Keratinocyte (primary cell): ENCODE measurements around the gene KCNG2. TPM values are rescaled to one million over a fixed set of nuclear protein-coding genes. Genes with fewer than 3 reads are reported as not detected.

Source experiments
- DNase-seq: peaks from one replicate; pipeline ENCODE4 v3.0.0-alpha.2; 2011; ENCODE audit warnings: low read depth, missing footprints, low spot score
- FAIRE-seq: peaks from 2 replicates; lab custom pipeline; 2011; peaks lifted over from hg19 to GRCh38; lab: Jason Lieb, UNC
- H2AFZ ChIP-seq: 2 replicates; pipeline ENCODE4 v1.6.0; 2012; ENCODE audit warnings: low read length, control low read depth, inconsistent platforms; ENCODE audit not compliant: control insufficient read depth
- H3K27ac ChIP-seq: 2 replicates; pipeline ENCODE4 v1.5.1; 2011; ENCODE audit warnings: low read length; ENCODE audit not compliant: control insufficient read depth, insufficient read depth
- H3K27me3 ChIP-seq: 3 replicates; pipeline ENCODE4 v1.6.0; 2011; ENCODE audit warnings: low read length; ENCODE audit not compliant: control insufficient read depth, insufficient read depth; ENCODE audit errors: extremely low read depth
- H3K36me3 ChIP-seq, 2 experiments: 2 replicates in 1 of 2; 3 replicates in 1 of 2; pipeline ENCODE4 v1.5.1; 2011; ENCODE audit warnings: low read length in 2 of 2, mild to moderate bottlenecking in 1 of 2; ENCODE audit not compliant: control insufficient read depth in 2 of 2, insufficient read depth in 2 of 2; ENCODE audit errors: extremely low read depth in 1 of 2
- H3K4me1 ChIP-seq: 3 replicates; pipeline ENCODE4 v1.5.1; 2011; ENCODE audit warnings: low read length; ENCODE audit not compliant: control insufficient read depth, insufficient read depth; ENCODE audit errors: extremely low read depth
- H3K4me2 ChIP-seq: 3 replicates; pipeline ENCODE4 v1.6.0; 2011; ENCODE audit warnings: low read depth, low read length; ENCODE audit not compliant: control insufficient read depth, insufficient read depth; ENCODE audit errors: extremely low read depth
- H3K4me3 ChIP-seq, 3 experiments: fragments of 200-600 bp in 1 of 3; sonication (generic) in 1 of 3; 2 replicates in 2 of 3; 3 replicates in 1 of 3; pipeline ENCODE4 v1.5.1; 2011 to 2016; ENCODE audit warnings: low read length in 3 of 3, mild to moderate bottlenecking in 3 of 3, control low read depth in 2 of 3, inconsistent platforms in 1 of 3, low read depth in 1 of 3, mixed read lengths in 1 of 3, mixed run types in 1 of 3, moderate library complexity in 1 of 3; ENCODE audit not compliant: control insufficient read depth in 2 of 3, insufficient read depth in 2 of 3; ENCODE audit errors: extremely low read depth in 1 of 3
- H3K79me2 ChIP-seq: 2 replicates; pipeline ENCODE4 v1.6.0; 2012; ENCODE audit warnings: low read length; ENCODE audit not compliant: control insufficient read depth, insufficient read depth
- H3K9ac ChIP-seq: 3 replicates; pipeline ENCODE4 v1.6.0; 2011; ENCODE audit warnings: low read length; ENCODE audit not compliant: control insufficient read depth, insufficient read depth; ENCODE audit errors: extremely low read depth
- H3K9me1 ChIP-seq: 3 replicates; pipeline ENCODE4 v1.6.0; 2011; ENCODE audit warnings: low read length; ENCODE audit not compliant: control insufficient read depth, insufficient read depth; ENCODE audit errors: extremely low read depth
- H3K9me3 ChIP-seq: 2 replicates; pipeline ENCODE4 v1.5.1; 2012; ENCODE audit warnings: low read depth, low read length; ENCODE audit not compliant: control insufficient read depth
- H4K20me1 ChIP-seq: 3 replicates; pipeline ENCODE4 v1.6.0; 2011; ENCODE audit warnings: low read length; ENCODE audit not compliant: control insufficient read depth, insufficient read depth; ENCODE audit errors: extremely low read depth
- EZH2 ChIP-seq: IDR thresholded peaks from one replicate; pipeline ENCODE4 v1.6.1; 2012; ENCODE audit warnings: inconsistent platforms, mild to moderate bottlenecking, low read length, moderate library complexity
- dilution Hi-C: fragments of 300-500 bp; cut with MboI; formaldehyde crosslinking; loops from one replicate; pipeline ENCODE4 v1.7.0; 2020; ENCODE audit warnings: low sequenced_read_pairs; ENCODE audit not compliant: extremely low pct_ligation_motif_present
- polyA plus RNA-seq, 5 experiments: library from polyadenylated mRNA; depleted of rRNA in 3 of 5; stranded (reverse) in 3 of 5; stranded (forward) in 1 of 5; unstranded in 1 of 5; fragments of >200 nt; gene quantifications; 1 replicate in 1 of 5; 2 replicates in 3 of 5; 3 replicates in 1 of 5; pipeline versions ENCODE4 v1.2.1 to v1.2.3, GENCODE V29; 2011 to 2012; ENCODE audit warnings: missing spikeins in 2 of 5, low read depth in 1 of 5, low replicate concordance in 1 of 5
- TF ChIP-seq, protein P1 (sequence below), 3 experiments: IDR thresholded peaks in 1 of 3; conservative IDR thresholded peaks in 1 of 3; optimal IDR thresholded peaks in 1 of 3; 2 replicates in 2 of 3; 3 replicates in 1 of 3; pipeline versions ENCODE3 to v1.5.1; 2011; ENCODE audit warnings: low read length in 3 of 3, mild to moderate bottlenecking in 3 of 3, moderate library complexity in 2 of 3, control low read depth in 1 of 3, inconsistent platforms in 1 of 3; ENCODE audit not compliant: insufficient read depth in 2 of 3; ENCODE audit errors: extremely low read depth in 1 of 3

Gene KCNG2
- polyA plus RNA-seq, 1 donor (not counting 4 experiments of a cell fraction or from before 2014, with no cell fraction given) = not detected

DNA sequence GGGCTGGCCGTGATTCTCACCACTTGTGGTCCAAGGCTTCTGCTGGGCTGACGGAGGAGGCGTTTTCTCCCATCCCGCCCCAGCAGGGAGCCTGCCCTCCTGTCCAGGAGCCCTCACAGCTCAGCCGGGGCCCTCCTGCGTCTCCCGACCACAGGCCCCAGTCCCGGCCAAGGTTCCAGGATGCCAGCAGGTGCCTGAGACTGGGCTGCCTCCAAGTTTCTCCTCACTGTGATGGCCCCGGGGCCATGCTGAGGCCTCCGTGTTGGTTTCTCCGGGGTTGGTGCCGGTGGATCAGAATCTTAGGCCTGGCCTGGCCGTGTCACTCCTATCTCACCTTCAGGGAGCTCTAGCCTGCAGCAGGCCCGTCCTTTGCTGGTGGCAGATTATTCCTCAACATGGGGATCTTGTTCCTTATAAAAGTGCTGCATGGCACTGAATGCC lies 5.9 kb downstream of the KCNG2 start:
- no peak for FAIRE-seq
- DNase-seq = no peak
- dilution Hi-C loops = no loop called here

DNA sequence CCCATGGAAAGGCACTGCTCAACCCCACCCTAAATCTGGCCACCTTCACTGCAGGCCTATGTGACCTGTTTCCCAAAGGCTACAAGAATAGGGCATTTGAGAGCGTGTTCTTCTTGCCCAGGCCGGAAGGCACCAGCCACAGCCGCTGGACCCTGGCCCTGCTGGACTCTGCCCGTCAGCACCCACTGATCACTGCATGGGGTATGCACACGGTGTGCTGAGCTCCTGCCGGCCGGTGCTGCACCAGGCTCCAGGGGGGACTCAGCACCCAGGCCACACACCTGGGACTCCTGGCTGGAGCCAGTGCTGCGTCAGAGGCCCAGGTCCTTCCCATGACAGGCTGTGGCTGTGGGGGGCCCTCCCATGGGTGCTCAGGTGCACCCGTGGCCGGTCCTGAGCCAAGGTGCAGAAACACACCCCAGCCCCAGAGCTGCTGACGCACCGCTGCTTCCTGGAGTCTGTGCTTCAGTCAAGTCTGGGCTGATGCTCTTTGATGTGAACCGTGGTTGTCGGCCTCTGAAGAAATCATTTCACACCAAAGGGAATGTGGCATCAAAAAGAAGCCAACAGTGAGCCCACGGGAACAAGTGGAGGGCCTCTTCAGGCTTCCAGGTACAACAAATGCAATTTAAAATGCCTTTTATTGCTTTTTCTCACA lies 6.5 kb downstream of the KCNG2 start:
- Histone ChIP-seq H3K4me1 (no peaks in the 10 kb centered on the region), H3K9me3 (no peaks in the 10 kb centered on the region), H2AFZ (no peak overlapping the region), H3K4me2 (no peak overlapping the region), H3K27ac (no peak overlapping the region), H3K9ac (no peak overlapping the region), H3K36me3 (no peaks in the 10 kb centered on the region), H3K4me3 (no peak overlapping the region), H3K9me1 (no peaks in the 10 kb centered on the region), H3K79me2 (no peaks in the 10 kb centered on the region), H3K27me3 (peaks cover 16% of the 10 kb centered on the region), H4K20me1 (no peaks in the 10 kb centered on the region)
- dilution Hi-C loops = no loop called here
- TF ChIP-seq, protein P1, sequence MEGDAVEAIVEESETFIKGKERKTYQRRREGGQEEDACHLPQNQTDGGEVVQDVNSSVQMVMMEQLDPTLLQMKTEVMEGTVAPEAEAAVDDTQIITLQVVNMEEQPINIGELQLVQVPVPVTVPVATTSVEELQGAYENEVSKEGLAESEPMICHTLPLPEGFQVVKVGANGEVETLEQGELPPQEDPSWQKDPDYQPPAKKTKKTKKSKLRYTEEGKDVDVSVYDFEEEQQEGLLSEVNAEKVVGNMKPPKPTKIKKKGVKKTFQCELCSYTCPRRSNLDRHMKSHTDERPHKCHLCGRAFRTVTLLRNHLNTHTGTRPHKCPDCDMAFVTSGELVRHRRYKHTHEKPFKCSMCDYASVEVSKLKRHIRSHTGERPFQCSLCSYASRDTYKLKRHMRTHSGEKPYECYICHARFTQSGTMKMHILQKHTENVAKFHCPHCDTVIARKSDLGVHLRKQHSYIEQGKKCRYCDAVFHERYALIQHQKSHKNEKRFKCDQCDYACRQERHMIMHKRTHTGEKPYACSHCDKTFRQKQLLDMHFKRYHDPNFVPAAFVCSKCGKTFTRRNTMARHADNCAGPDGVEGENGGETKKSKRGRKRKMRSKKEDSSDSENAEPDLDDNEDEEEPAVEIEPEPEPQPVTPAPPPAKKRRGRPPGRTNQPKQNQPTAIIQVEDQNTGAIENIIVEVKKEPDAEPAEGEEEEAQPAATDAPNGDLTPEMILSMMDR (optimal IDR thresholded peaks at IDR 0.05 in 1 of 3, IDR thresholded peaks at IDR 0.05 in 1 of 3, conservative IDR thresholded peaks at IDR 0.05 in 1 of 3; ENCODE audit: extremely low read depth in 1 of 3, insufficient read depth in 2 of 3, low read length in 3 of 3) = no peak
- no peak for TF ChIP-seq EZH2
- DNase-seq = no peak
- no peak for FAIRE-seq

More for the DNA sequence above, 5.9 kb downstream of the KCNG2 start:
- Histone ChIP-seq H3K9ac (no peak overlapping the region), H3K4me3 (no peak overlapping the region), H3K4me2 (no peak overlapping the region), H3K27ac (no peak overlapping the region), H3K9me1 (no peaks in the 10 kb centered on the region), H4K20me1 (no peaks in the 10 kb centered on the region), H3K36me3 (no peaks in the 10 kb centered on the region), H2AFZ (no peak overlapping the region), H3K79me2 (no peaks in the 10 kb centered on the region), H3K4me1 (no peaks in the 10 kb centered on the region), H3K27me3 (peaks cover 22% of the 10 kb centered on the region), H3K9me3 (no peaks in the 10 kb centered on the region)
- no peak for TF ChIP-seq EZH2
- TF ChIP-seq, protein P1 (optimal IDR thresholded peaks at IDR 0.05 in 1 of 3, IDR thresholded peaks at IDR 0.05 in 1 of 3, conservative IDR thresholded peaks at IDR 0.05 in 1 of 3; ENCODE audit: extremely low read depth in 1 of 3, insufficient read depth in 2 of 3, low read length in 3 of 3) = no peak
